Peyer's patch (tissue), 4 donors: ENCODE measurements around the gene TMEM135. TPM values are rescaled to one million over a fixed set of nuclear protein-coding genes. Genes with fewer than 3 reads are reported as not detected.

Experiments
- DNase-seq, 3 donors: peaks; one replicate each; pipeline ENCODE4 v3.0.0-alpha.2; 2017 to 2019
- H3K27ac ChIP-seq, 4 donors: fragments of 200-600 bp; sonication (generic); one replicate each; pipeline ENCODE4 v1.5.1; 2016 to 2019
- H3K27me3 ChIP-seq, 2 donors: fragments of 200-600 bp; sonication (generic); one replicate each; pipeline ENCODE4 v1.5.1; 2019
- H3K36me3 ChIP-seq, 3 donors: fragments of 200-600 bp; sonication (generic); one replicate each; pipeline ENCODE4 v1.5.1; 2016 to 2019
- H3K4me1 ChIP-seq, 4 donors: fragments of 200-600 bp; sonication (generic); one replicate each; pipeline ENCODE4 v1.5.1; 2016 to 2019
- H3K4me3 ChIP-seq, 4 donors: fragments of 200-600 bp; sonication (generic); 1 replicate in 3 of 4; 2 replicates in 1 of 4; pipeline ENCODE4 v1.5.1; 2016 to 2019; ENCODE audit warnings: mild to moderate bottlenecking in 1 of 4
- H3K9me3 ChIP-seq, 4 donors: fragments of 200-600 bp; sonication (generic); one replicate each; pipeline ENCODE4 v1.5.1; 2016 to 2019; ENCODE audit warnings: mild to moderate bottlenecking in 1 of 4
- CTCF ChIP-seq, 6 experiments: fragments of 450-650 bp in 4 of 6; fragments of 200-600 bp in 2 of 6; sonication (generic) in 1 of 6; IDR thresholded peaks; one replicate each; pipeline ENCODE4 v1.5.1; 2017 to 2019; ENCODE audit warnings: antibody characterized with exemption in 6 of 6, mild to moderate bottlenecking in 3 of 6, moderate library complexity in 1 of 6
- POLR2A ChIP-seq, 2 donors: fragments of 450-650 bp; IDR thresholded peaks; one replicate each; pipeline ENCODE4 v1.5.1; 2017; ENCODE audit warnings: antibody characterized with exemption in 2 of 2, mild to moderate bottlenecking in 2 of 2, moderate library complexity in 2 of 2
- total RNA-seq, 4 donors: library from RNA; depleted of rRNA; stranded (reverse); fragments of >200 nt; gene quantifications; one replicate each; pipeline ENCODE4 v1.1.0, GENCODE V29; 2016

TMEM135 gene
- total RNA-seq, 4 donors from 2014 or later = 23.1 to 58.2 (median 40.1) TPM

- H3K27me3 ChIP-seq = no peaks in the 10 kb centered on the region
- TF ChIP-seq CTCF (IDR thresholded peaks at IDR 0.05) = no peak
- TF ChIP-seq POLR2A (IDR thresholded peaks at IDR 0.05) = no peak
- no peaks in the 10 kb centered on the region for H3K36me3 ChIP-seq
- H3K4me3 ChIP-seq = no peak overlapping the region
- DNase-seq = no peak
- H3K4me1 ChIP-seq = no peaks in the 10 kb centered on the region
- no peaks in the 10 kb centered on the region for H3K9me3 ChIP-seq
- no peak overlapping the region for H3K27ac ChIP-seq
Observed at GRCh38 chr11:87368151-87368550, 330.4 kb downstream of the TMEM135 start.

GRCh38 chr11:87368858-87369480, 331.2 kb downstream of the TMEM135 start:
- Histone ChIP-seq H3K9me3 (no peaks in the 10 kb centered on the region), H3K27me3 (no peaks in the 10 kb centered on the region), H3K36me3 (peaks cover 0 to 6% (median 0%) of the 10 kb centered on the region in 3 donors), H3K27ac (no peak overlapping the region), H3K4me1 (no peaks in the 10 kb centered on the region), H3K4me3 (no peak overlapping the region)
- no peak for TF ChIP-seq POLR2A (IDR thresholded peaks at IDR 0.05)
- TF ChIP-seq CTCF (IDR thresholded peaks at IDR 0.05) = no peak
- no peak for DNase-seq

- H3K9me3 ChIP-seq = no peaks in the 10 kb centered on the region
- H3K4me3 ChIP-seq = no peak overlapping the region
- no peak for TF ChIP-seq CTCF (IDR thresholded peaks at IDR 0.05)
- no peak for TF ChIP-seq POLR2A (IDR thresholded peaks at IDR 0.05)
- H3K36me3 ChIP-seq = peaks cover 0 to 6% (median 0%) of the 10 kb centered on the region in 3 donors
- DNase-seq = no peak
- no peaks in the 10 kb centered on the region for H3K27me3 ChIP-seq
- H3K4me1 ChIP-seq = no peaks in the 10 kb centered on the region
- H3K27ac ChIP-seq = no peak overlapping the region
Observed at GRCh38 chr11:87369888-87370287, 332.2 kb downstream of the TMEM135 start.

- no peaks in the 10 kb centered on the region for H3K4me1 ChIP-seq
- no peak overlapping the region for H3K27ac ChIP-seq
- no peak for TF ChIP-seq POLR2A (IDR thresholded peaks at IDR 0.05)
- no peak for TF ChIP-seq CTCF (IDR thresholded peaks at IDR 0.05)
- H3K9me3 ChIP-seq = no peaks in the 10 kb centered on the region
- no peak overlapping the region for H3K4me3 ChIP-seq
- no peak for DNase-seq
- H3K27me3 ChIP-seq = no peaks in the 10 kb centered on the region
- peaks cover 0 to 6% (median 0%) of the 10 kb centered on the region in 3 donors for H3K36me3 ChIP-seq
Observed at GRCh38 chr11:87372065-87372464, 334.3 kb downstream of the TMEM135 start.

Other genes with a start within 250 kb of the TMEM135 start
- gene PRSS23, start 237.4 kb upstream of the TMEM135 start, total RNA-seq = 10 to 100 TPM in 1 of 4 donors, 1 to 10 TPM in 3; 4.6 to 12.0 (median 8.5) TPM
- 10 to 100 TPM in 1 of 4 donors, 1 to 10 TPM in 3; 5.4 to 11.6 (median 8.7) TPM for gene FZD4, start 82.5 kb upstream of the TMEM135 start, total RNA-seq